Effector memory CD4-positive, alpha-beta T cell (primary cell): ENCODE data around the gene SUN5.

Experiments used
- DNase-seq, 3 donors: peaks; one replicate each; pipeline ENCODE4 v3.0.0-alpha.2; 2020
- H3K27ac ChIP-seq: 2 replicates; pipeline ENCODE4 v1.7.0; 2013; ENCODE audit warnings: mild to moderate bottlenecking, low read length, moderate library complexity; ENCODE audit not compliant: insufficient read depth, poor library complexity, severe bottlenecking
- H3K27me3 ChIP-seq: replicated peaks from 2 replicates; pipeline ENCODE4 v1.7.0; 2013; ENCODE audit warnings: mild to moderate bottlenecking, low read length; ENCODE audit not compliant: insufficient read depth, control insufficient read depth, poor library complexity, severe bottlenecking
- H3K36me3 ChIP-seq: 2 replicates; pipeline ENCODE4 v1.7.0; 2013; ENCODE audit warnings: mild to moderate bottlenecking, low read length, moderate library complexity; ENCODE audit not compliant: control insufficient read depth, insufficient read depth
- H3K4me1 ChIP-seq: 2 replicates; pipeline ENCODE4 v1.7.0; 2013; ENCODE audit warnings: low read length, mild to moderate bottlenecking; ENCODE audit not compliant: control insufficient read depth, insufficient read depth, poor library complexity, severe bottlenecking
- H3K4me3 ChIP-seq: 2 replicates; pipeline ENCODE4 v1.7.0; 2013; ENCODE audit warnings: low read length, low read depth, mild to moderate bottlenecking; ENCODE audit not compliant: insufficient read depth, poor library complexity, severe bottlenecking
- H3K9me3 ChIP-seq: 2 replicates; pipeline ENCODE4 v1.7.0; 2013; ENCODE audit warnings: mild to moderate bottlenecking, low read length, moderate library complexity; ENCODE audit not compliant: control insufficient read depth

SUN5 gene

GRCh38 chr20:33037456-33037855 lies 33.2 kb upstream of the SUN5 start:
- no peak overlapping the region for H3K4me3 ChIP-seq
- no peaks in the 10 kb centered on the region for H3K36me3 ChIP-seq
- H3K27ac ChIP-seq, result no peak overlapping the region
- H3K4me1 ChIP-seq, result no peaks in the 10 kb centered on the region
- DNase-seq, result no peak
- H3K27me3 ChIP-seq, result no peaks in the 10 kb centered on the region
- H3K9me3 ChIP-seq, result no peaks in the 10 kb centered on the region

GRCh38 chr20:33034901-33035492 lies 30.8 kb upstream of the SUN5 start:
- DNase-seq, result no peak
- Histone ChIP-seq H3K4me1 (no peaks in the 10 kb centered on the region), H3K27me3 (no peaks in the 10 kb centered on the region), H3K27ac (no peak overlapping the region), H3K36me3 (no peaks in the 10 kb centered on the region), H3K9me3 (no peaks in the 10 kb centered on the region), H3K4me3 (no peak overlapping the region)

GRCh38 chr20:33034115-33034514 lies 29.9 kb upstream of the SUN5 start:
- Histone ChIP-seq H3K27me3 (no peaks in the 10 kb centered on the region), H3K4me3 (no peak overlapping the region), H3K4me1 (no peaks in the 10 kb centered on the region), H3K36me3 (no peaks in the 10 kb centered on the region), H3K9me3 (no peaks in the 10 kb centered on the region), H3K27ac (no peak overlapping the region)
- no peak for DNase-seq

- Histone ChIP-seq H3K27ac (no peak overlapping the region), H3K4me1 (no peaks in the 10 kb centered on the region), H3K27me3 (no peaks in the 10 kb centered on the region), H3K4me3 (no peak overlapping the region), H3K36me3 (no peaks in the 10 kb centered on the region), H3K9me3 (no peaks in the 10 kb centered on the region)
- no peak for DNase-seq
Observed at GRCh38 chr20:33033381-33033780, 29.1 kb upstream of the SUN5 start.

GRCh38 chr20:33032555-33032954 lies 28.3 kb upstream of the SUN5 start:
- Histone ChIP-seq H3K4me3 (no peak overlapping the region), H3K4me1 (no peaks in the 10 kb centered on the region), H3K27ac (no peak overlapping the region), H3K27me3 (no peaks in the 10 kb centered on the region), H3K36me3 (no peaks in the 10 kb centered on the region), H3K9me3 (no peaks in the 10 kb centered on the region)
- no peak for DNase-seq

GRCh38 chr20:33031531-33031930 lies 27.3 kb upstream of the SUN5 start, which contains the start of gene BPIFB6:
Gene BPIFB6, plus strand, starts transcription at chr20:33031648. Its CDS starts 0 bp downstream, at chr20:33031648.
- Histone ChIP-seq H3K27ac (no peak within 1 kb of the TSS), H3K36me3 (no peaks in the 10 kb centered on the region), H3K4me1 (no peaks in the 10 kb centered on the region), H3K9me3 (no peaks in the 10 kb centered on the region), H3K4me3 (no peak within 1 kb of the TSS), H3K27me3 (no peaks in the 10 kb centered on the region)
- no peak for DNase-seq

- no peaks in the 10 kb centered on the region for H3K36me3 ChIP-seq
- H3K27me3 ChIP-seq, result no peaks in the 10 kb centered on the region
- H3K4me3 ChIP-seq, result no peak overlapping the region
- H3K9me3 ChIP-seq, result no peaks in the 10 kb centered on the region
- DNase-seq, result no peak
- no peak overlapping the region for H3K27ac ChIP-seq
- no peaks in the 10 kb centered on the region for H3K4me1 ChIP-seq
Observed at GRCh38 chr20:33030569-33030968, 26.3 kb upstream of the SUN5 start.

- no peak for DNase-seq
- no peaks in the 10 kb centered on the region for H3K9me3 ChIP-seq
- H3K4me1 ChIP-seq, result no peaks in the 10 kb centered on the region
- H3K27me3 ChIP-seq, result no peaks in the 10 kb centered on the region
- no peak overlapping the region for H3K27ac ChIP-seq
- no peaks in the 10 kb centered on the region for H3K36me3 ChIP-seq
- H3K4me3 ChIP-seq, result no peak overlapping the region
Observed at GRCh38 chr20:33030076-33030475, 25.8 kb upstream of the SUN5 start.

GRCh38 chr20:33028875-33029274 lies 24.6 kb upstream of the SUN5 start:
- H3K27ac ChIP-seq, result no peak overlapping the region

GRCh38 chr20:33027769-33028751 lies 23.8 kb upstream of the SUN5 start:
- Histone ChIP-seq H3K36me3 (no peaks in the 10 kb centered on the region), H3K9me3 (no peaks in the 10 kb centered on the region), H3K4me1 (no peaks in the 10 kb centered on the region), H3K4me3 (no peak overlapping the region), H3K27ac (no peak overlapping the region), H3K27me3 (no peaks in the 10 kb centered on the region)
- DNase-seq, result no peak

More at GRCh38 chr20:33028875-33029274, 24.6 kb upstream of the SUN5 start:
- Histone ChIP-seq H3K27me3 (no peaks in the 10 kb centered on the region), H3K4me3 (no peak overlapping the region), H3K4me1 (no peaks in the 10 kb centered on the region), H3K9me3 (no peaks in the 10 kb centered on the region), H3K36me3 (no peaks in the 10 kb centered on the region)
- no peak for DNase-seq
